Breast epithelium (tissue), 4 donors: ENCODE results near the gene FNIP2. TPM values are rescaled to one million over a fixed set of nuclear protein-coding genes. Genes with fewer than 3 reads are reported as not detected.

Source experiments
- DNase-seq, 2 donors: peaks; one replicate each; pipeline ENCODE4 v3.0.0-alpha.2; 2019; ENCODE audit warnings: low spot score in 2 of 2
- H3K27ac ChIP-seq, 2 donors: fragments of 200-600 bp; sonication (generic) in 1 of 2; one replicate each; pipeline ENCODE4 v1.5.1; 2016 to 2019; ENCODE audit warnings: mild to moderate bottlenecking in 1 of 2
- H3K27me3 ChIP-seq, 2 donors: fragments of 200-600 bp; sonication (generic) in 1 of 2; one replicate each; pipeline versions ENCODE4 v1.5.1 to v1.6.0; 2017 to 2019; ENCODE audit warnings: control low read depth in 1 of 2, mild to moderate bottlenecking in 1 of 2
- H3K36me3 ChIP-seq: fragments of 200-600 bp; one replicate; pipeline ENCODE4 v1.5.1; 2019
- H3K4me1 ChIP-seq, 2 donors: fragments of 200-600 bp; sonication (generic); one replicate each; pipeline ENCODE4 v1.5.1; 2016 to 2019; ENCODE audit warnings: control low read depth in 1 of 2
- H3K4me3 ChIP-seq, 3 donors: fragments of 200-600 bp; sonication (generic); 1 replicate in 2 of 3; 2 replicates in 1 of 3; pipeline ENCODE4 v1.5.1; 2016 to 2019; ENCODE audit warnings: mild to moderate bottlenecking in 3 of 3, moderate library complexity in 2 of 3
- H3K9me3 ChIP-seq, 2 donors: fragments of 200-600 bp; sonication (generic) in 1 of 2; one replicate each; pipeline ENCODE4 v1.5.1; 2016 to 2019; ENCODE audit warnings: control low read depth in 1 of 2
- CTCF ChIP-seq, 3 donors: fragments of 450-650 bp; IDR thresholded peaks; one replicate each; pipeline ENCODE4 v1.5.1; 2016 to 2017; ENCODE audit warnings: antibody characterized with exemption in 3 of 3, mild to moderate bottlenecking in 3 of 3, moderate library complexity in 3 of 3
- POLR2A ChIP-seq: fragments of 450-650 bp; IDR thresholded peaks from one replicate; pipeline ENCODE4 v1.6.1; 2016; ENCODE audit warnings: antibody characterized with exemption, mild to moderate bottlenecking, moderate library complexity
- POLR2AphosphoS5 ChIP-seq, 3 donors: sonication (generic); formaldehyde crosslinking; IDR thresholded peaks; one replicate each; pipeline ENCODE4 v1.6.1; 2017; ENCODE audit warnings: antibody characterized with exemption in 3 of 3
- intact Hi-C: fragments of 100-400 bp; cut with DNase I; formaldehyde crosslinking; loops from one replicate; pipeline ENCODE4 v1.15.1; 2023; ENCODE audit warnings: low total_unique reads
- total RNA-seq, 3 donors: library from RNA; depleted of rRNA; stranded (reverse); fragments of >200 nt; gene quantifications; one replicate each; pipeline ENCODE4 v1.1.0, GENCODE V29; 2016

The FNIP2 gene
- total RNA-seq, 3 donors from 2014 or later = 40.3 to 70.4 (median 55.2) TPM

- no peak for DNase-seq
- intact Hi-C loops = no loop called here
- Histone ChIP-seq H3K27ac (no peak overlapping the region), H3K27me3 (no peaks in the 10 kb centered on the region), H3K36me3 (no peaks in the 10 kb centered on the region), H3K9me3 (no peaks in the 10 kb centered on the region), H3K4me1 (no peaks in the 10 kb centered on the region), H3K4me3 (no peak overlapping the region)
- no peak for TF ChIP-seq CTCF (IDR thresholded peaks at IDR 0.05)
- TF ChIP-seq POLR2AphosphoS5 (IDR thresholded peaks at IDR 0.05) = no peak
- TF ChIP-seq POLR2A = no peak
These were observed 161.3 kb downstream of the FNIP2 start for GRCh38 chr4:158929939-158930638.

- Histone ChIP-seq H3K27me3 (no peaks in the 10 kb centered on the region), H3K36me3 (no peaks in the 10 kb centered on the region), H3K4me3 (no peak overlapping the region), H3K27ac (no peak overlapping the region), H3K4me1 (no peaks in the 10 kb centered on the region), H3K9me3 (no peaks in the 10 kb centered on the region)
- DNase-seq = no peak
- intact Hi-C loops = no loop called here
- TF ChIP-seq CTCF (IDR thresholded peaks at IDR 0.05) (no peak), POLR2AphosphoS5 (IDR thresholded peaks at IDR 0.05) (no peak), POLR2A (no peak)
These were observed 161.8 kb downstream of the FNIP2 start for GRCh38 chr4:158930639-158930972.

DNA sequence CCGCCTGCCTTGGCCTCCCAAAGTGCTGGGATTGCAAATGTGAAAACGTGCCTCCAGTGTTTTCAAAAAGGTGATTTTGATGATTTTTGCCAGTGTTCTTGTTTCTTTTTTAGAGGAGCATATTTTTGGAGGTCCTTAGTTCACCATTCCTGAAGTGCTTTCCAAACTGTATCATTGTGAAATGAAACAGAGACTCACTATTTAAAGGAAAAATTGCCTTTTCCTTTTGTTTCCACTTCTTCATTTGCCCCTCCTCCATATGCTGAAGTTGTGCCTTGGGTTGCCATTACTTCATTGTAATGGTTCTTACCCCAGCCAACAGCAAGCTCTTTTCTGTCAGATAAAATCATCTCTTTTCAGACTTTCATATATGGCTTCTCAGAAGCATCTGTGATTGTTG lies 164.4 kb downstream of the FNIP2 start:
- Histone ChIP-seq H3K27me3 (no peaks in the 10 kb centered on the region), H3K36me3 (no peaks in the 10 kb centered on the region), H3K9me3 (no peaks in the 10 kb centered on the region), H3K4me1 (no peaks in the 10 kb centered on the region), H3K4me3 (no peak overlapping the region), H3K27ac (no peak overlapping the region)
- intact Hi-C loops = no loop called here
- no peak for TF ChIP-seq POLR2A
- TF ChIP-seq CTCF (IDR thresholded peaks at IDR 0.05) = no peak
- no peak for TF ChIP-seq POLR2AphosphoS5 (IDR thresholded peaks at IDR 0.05)
- DNase-seq = no peak

GRCh38 chr4:158934996-158935669 lies 166.3 kb downstream of the FNIP2 start:
- Histone ChIP-seq H3K27me3 (no peaks in the 10 kb centered on the region), H3K36me3 (no peaks in the 10 kb centered on the region), H3K9me3 (no peaks in the 10 kb centered on the region), H3K4me1 (no peaks in the 10 kb centered on the region), H3K27ac (no peak overlapping the region), H3K4me3 (no peak overlapping the region)
- TF ChIP-seq POLR2A (no peak), CTCF (IDR thresholded peaks at IDR 0.05) (no peak)
- no peak for DNase-seq
- intact Hi-C loops = no loop called here

DNA sequence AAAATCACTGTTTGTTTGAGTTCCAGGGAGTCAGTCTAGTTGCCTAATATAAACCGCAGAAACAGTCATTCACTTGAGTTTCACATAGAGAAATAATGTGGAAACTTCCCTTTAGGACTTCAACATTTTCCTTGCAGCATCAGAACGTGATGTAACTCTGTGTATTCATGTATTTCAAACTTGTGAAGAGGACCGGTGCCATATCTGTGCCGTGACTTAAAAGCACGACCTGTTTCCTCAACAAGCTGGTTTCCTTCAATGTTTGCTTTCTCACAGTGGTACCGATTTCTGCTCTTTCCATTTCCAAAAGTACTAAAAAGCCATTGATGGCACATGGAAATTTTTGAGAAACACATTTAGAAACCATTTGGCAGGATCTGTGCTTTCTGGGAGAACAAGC lies 167.4 kb downstream of the FNIP2 start:
- TF ChIP-seq POLR2A (no peak), POLR2AphosphoS5 (IDR thresholded peaks at IDR 0.05) (no peak), CTCF (IDR thresholded peaks at IDR 0.05) (no peak)
- Histone ChIP-seq H3K27me3 (no peaks in the 10 kb centered on the region), H3K4me1 (no peaks in the 10 kb centered on the region), H3K9me3 (no peaks in the 10 kb centered on the region), H3K36me3 (no peaks in the 10 kb centered on the region), H3K27ac (no peak overlapping the region), H3K4me3 (no peak overlapping the region)
- intact Hi-C loops = no loop called here
- DNase-seq = no peak
